HFF-Myc (cell line): ENCODE results near the gene PLAAT4.

Source experiments
- DNase-seq: peaks from one replicate; pipeline ENCODE4 v3.0.0-alpha.2; 2011; ENCODE audit warnings: low read depth; ENCODE audit errors: extremely low read depth
- H3K4me3 ChIP-seq: replicated peaks from 2 replicates; pipeline ENCODE4 v1.5.1; 2011; ENCODE audit warnings: low read depth, mild to moderate bottlenecking, control low read depth, low read length
- CTCF ChIP-seq: IDR thresholded peaks from 2 replicates; pipeline ENCODE4 v1.5.1; 2012; ENCODE audit warnings: mild to moderate bottlenecking, low read depth, low read length, control low read depth; ENCODE audit errors: missing control alignments

The PLAAT4 gene

GRCh38 chr11:63557570-63557969 lies 21.0 kb downstream of the PLAAT4 start:
- TF ChIP-seq CTCF: no peak
- DNase-seq: no peak
- no peak overlapping the region for H3K4me3 ChIP-seq

DNA sequence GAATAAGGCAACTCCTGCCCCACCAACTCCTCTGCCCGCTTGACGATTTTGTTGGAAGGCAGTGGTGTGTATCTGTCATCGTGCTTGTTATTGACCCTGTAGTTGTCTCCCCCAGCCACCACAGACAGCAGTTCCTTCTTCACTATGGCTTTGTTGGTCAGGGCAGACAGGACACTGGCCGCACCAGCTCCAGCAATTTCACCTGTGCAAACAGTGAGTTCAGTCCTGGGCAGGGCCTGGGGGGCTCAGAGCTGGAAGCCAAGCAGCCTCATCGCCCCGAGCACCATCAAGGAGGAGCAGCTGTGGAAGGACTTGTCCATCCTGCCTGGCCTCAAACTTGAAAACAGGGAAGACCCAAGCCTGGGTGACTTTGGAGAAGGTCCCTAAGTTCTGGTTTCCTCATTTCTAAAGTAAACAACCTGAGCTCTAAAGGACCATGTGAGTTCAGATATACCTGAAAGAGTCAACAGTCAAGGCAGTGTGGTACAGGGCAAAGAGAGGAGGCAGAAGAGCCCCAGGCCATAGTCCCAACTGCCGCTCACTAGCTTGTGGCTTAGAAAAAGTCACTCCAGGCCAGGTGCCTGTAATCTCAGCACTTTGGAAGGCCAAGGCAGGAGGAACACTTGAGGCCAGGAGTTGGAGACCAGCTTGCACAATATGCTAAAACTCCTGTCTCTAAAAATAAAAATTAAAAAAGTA lies 22.0 kb downstream of the PLAAT4 start:
- no peak overlapping the region for H3K4me3 ChIP-seq
- TF ChIP-seq CTCF: no peak
- no peak for DNase-seq

- H3K4me3 ChIP-seq: no peak overlapping the region
- DNase-seq: no peak
- no peak for TF ChIP-seq CTCF
Observed at GRCh38 chr11:63560506-63561180, 24.0 kb downstream of the PLAAT4 start.

- H3K4me3 ChIP-seq: no peak within 1 kb of the TSS
Observed at GRCh38 chr11:63563201-63564055, 26.8 kb downstream of the PLAAT4 start, which contains the start of gene PLAAT2. TSS of gene PLAAT2 (minus strand) at chr11:63563379. CDS start at chr11:63563324, 55 bp downstream.

DNA sequence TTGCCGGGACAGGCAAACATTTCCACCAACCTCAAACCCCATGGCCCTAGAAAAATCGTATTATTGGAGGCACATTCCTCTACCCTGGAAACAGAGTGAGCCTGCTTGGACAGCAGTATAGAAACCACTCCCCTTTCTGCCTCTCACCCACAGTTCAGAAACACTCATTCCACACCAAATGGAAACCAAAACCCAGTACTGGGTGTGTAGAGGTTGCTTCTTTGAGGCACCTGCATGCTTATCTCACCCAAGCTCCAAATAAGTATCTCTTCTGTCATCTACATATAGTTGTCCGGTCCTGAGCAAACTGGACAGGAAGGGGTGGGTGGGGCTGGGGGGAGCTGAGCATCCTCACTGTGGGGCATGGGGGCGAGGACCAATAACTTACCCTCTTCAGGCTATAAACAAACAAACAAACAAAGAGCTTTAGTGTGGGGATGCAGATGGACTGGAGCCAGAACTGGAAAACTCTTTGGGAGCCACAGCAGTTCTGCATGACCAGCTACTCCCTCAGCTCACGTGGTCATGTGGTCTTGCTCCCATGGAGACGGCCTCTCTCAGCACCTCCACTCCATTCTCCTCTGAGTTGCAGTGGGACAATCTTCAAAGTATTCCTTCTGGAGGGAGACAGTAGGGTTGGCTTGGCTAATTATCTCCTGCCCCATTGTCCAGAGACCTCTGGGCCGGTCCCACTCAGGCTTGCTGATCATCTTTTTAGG lies 27.6 kb downstream of the PLAAT4 start:
- DNase-seq: no peak
- no peak for TF ChIP-seq CTCF
- no peak overlapping the region for H3K4me3 ChIP-seq

More at GRCh38 chr11:63563201-63564055, 26.8 kb downstream of the PLAAT4 start, which contains the start of gene PLAAT2:
- TF ChIP-seq CTCF: no peak
- no peak for DNase-seq

DNA sequence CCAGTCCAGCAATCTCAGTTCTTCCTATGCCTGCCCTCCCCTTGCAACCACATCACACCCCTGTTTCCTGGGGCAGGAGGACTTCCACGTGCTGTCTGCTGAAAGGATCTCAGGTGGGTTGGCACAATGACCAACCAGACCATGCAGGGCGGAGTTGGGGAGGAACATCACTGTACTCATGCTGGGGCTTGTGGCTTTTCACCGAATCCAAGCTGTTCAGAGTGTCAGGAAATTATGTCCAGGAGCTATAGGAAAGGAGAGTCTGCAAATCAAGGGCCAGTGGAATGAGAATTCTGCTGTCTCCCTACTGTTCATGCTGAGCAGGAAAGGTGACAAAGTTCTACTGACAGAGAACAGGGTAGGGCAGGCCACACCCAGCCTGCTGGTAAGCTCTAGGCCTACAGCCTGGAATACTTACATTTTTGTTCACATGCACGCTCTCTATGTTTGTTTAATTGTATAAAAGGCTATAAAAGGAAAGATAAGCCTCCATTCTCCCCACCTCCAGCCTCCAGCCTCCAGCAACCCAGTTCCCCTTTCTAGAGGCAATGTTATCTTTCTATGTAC lies 28.3 kb downstream of the PLAAT4 start:
- no peak for DNase-seq
- no peak for TF ChIP-seq CTCF
- no peak overlapping the region for H3K4me3 ChIP-seq
